ENCODE measurements around the gene FAM25A. TPM values are rescaled to one million over a fixed set of nuclear protein-coding genes. Genes with fewer than 3 reads are reported as not detected.
"Not testable (repeated sequence)": the region's sequence is repeated elsewhere in the genome, so short reads cannot be mapped to it uniquely, and the experiment has no call there.

The FAM25A gene
- total RNA-seq, 1 donor from 2014 or later: not detected

GRCh38 chr10:87030912-87031635 is 11.0 kb downstream of the FAM25A start:
- H3K4me1 ChIP-seq (ENCODE audit: control insufficient read depth in 3 of 3, insufficient read depth in 3 of 3, low read length in 3 of 3): no peaks in the 10 kb centered on the region
- no peak overlapping the region for H3K9ac ChIP-seq (ENCODE audit: low read depth in 1 of 3, low read length in 3 of 3)
- H3K27me3 ChIP-seq (ENCODE audit: control insufficient read depth in 3 of 3, insufficient read depth in 3 of 3, low read length in 3 of 3): no peaks in the 10 kb centered on the region
- H3K36me3 ChIP-seq (ENCODE audit: control insufficient read depth in 3 of 3, insufficient read depth in 3 of 3, low read length in 3 of 3): no peaks in the 10 kb centered on the region
- no peaks in the 10 kb centered on the region for H3K9me3 ChIP-seq (ENCODE audit: control insufficient read depth in 3 of 3, low read length in 3 of 3)
- H3K27ac ChIP-seq (ENCODE audit: low read depth, low read length): no peak overlapping the region
- no peak overlapping the region for H3K4me3 ChIP-seq (ENCODE audit: low read length in 3 of 3)

DNA sequence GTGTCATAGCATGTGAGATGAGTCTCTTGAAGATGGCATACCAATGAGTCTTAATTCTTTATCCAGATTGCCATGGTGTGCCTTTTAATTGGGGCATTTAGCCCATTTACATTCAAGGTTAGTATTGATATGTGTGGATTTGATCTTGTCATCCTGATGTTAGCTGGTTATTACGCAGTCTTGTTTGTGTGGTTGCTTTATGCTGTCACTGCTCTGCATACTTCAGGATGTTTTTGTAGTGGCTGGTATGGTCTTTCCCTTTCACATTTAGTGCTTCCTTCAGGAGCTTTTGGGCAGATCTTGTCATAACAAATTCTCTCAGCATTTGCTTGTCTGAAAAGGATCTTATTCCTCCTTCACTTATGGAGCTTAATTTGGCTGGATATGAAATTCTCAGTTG is 16.5 kb downstream of the FAM25A start:
- Histone ChIP-seq H3K27me3 (ENCODE audit: control insufficient read depth in 3 of 3, insufficient read depth in 3 of 3, low read length in 3 of 3) (no peaks in the 10 kb centered on the region), H3K27ac (ENCODE audit: low read depth, low read length) (no peak overlapping the region), H3K9me3 (ENCODE audit: control insufficient read depth in 3 of 3, low read length in 3 of 3) (no peaks in the 10 kb centered on the region), H3K36me3 (ENCODE audit: control insufficient read depth in 3 of 3, insufficient read depth in 3 of 3, low read length in 3 of 3) (no peaks in the 10 kb centered on the region), H3K4me1 (ENCODE audit: control insufficient read depth in 3 of 3, insufficient read depth in 3 of 3, low read length in 3 of 3) (no peaks in the 10 kb centered on the region), H3K9ac (ENCODE audit: low read depth in 1 of 3, low read length in 3 of 3) (no peak overlapping the region), H3K4me3 (ENCODE audit: low read length in 3 of 3) (no peak overlapping the region)

GRCh38 chr10:87038286-87038717 is 18.2 kb downstream of the FAM25A start:
- Histone ChIP-seq H3K27me3 (ENCODE audit: control insufficient read depth in 3 of 3, insufficient read depth in 3 of 3, low read length in 3 of 3) (no peaks in the 10 kb centered on the region), H3K9ac (ENCODE audit: low read depth in 1 of 3, low read length in 3 of 3) (no peak overlapping the region), H3K27ac (ENCODE audit: low read depth, low read length) (no peak overlapping the region), H3K4me1 (ENCODE audit: control insufficient read depth in 3 of 3, insufficient read depth in 3 of 3, low read length in 3 of 3) (no peaks in the 10 kb centered on the region), H3K9me3 (ENCODE audit: control insufficient read depth in 3 of 3, low read length in 3 of 3) (no peaks in the 10 kb centered on the region), H3K4me3 (ENCODE audit: low read length in 3 of 3) (no peak overlapping the region), H3K36me3 (ENCODE audit: control insufficient read depth in 3 of 3, insufficient read depth in 3 of 3, low read length in 3 of 3) (no peaks in the 10 kb centered on the region)

DNA sequence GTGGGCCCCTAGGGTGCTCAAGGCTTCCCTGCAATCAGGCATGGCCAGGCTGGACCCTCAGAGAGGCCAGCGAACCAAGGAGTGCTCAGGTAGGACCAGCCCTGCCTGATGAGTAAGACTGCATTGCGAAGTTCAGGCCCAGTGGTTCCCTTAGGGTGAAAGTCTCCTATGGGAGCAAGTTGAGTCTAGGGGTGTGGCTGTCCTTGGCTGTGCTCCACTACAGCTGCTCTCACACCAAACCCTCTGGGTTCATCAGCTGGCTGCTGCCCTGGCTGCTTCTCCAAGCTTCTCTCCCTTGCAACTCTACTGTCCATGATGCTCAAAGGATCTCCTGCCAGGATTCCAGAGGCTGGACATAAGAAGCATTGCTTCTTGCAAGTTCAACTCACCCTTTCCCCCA is 18.7 kb downstream of the FAM25A start:
- H3K4me3 ChIP-seq (ENCODE audit: low read length in 3 of 3): no peak overlapping the region
- H3K9me3 ChIP-seq (ENCODE audit: control insufficient read depth in 3 of 3, low read length in 3 of 3): no peaks in the 10 kb centered on the region
- H3K36me3 ChIP-seq (ENCODE audit: control insufficient read depth in 3 of 3, insufficient read depth in 3 of 3, low read length in 3 of 3): no peaks in the 10 kb centered on the region
- H3K9ac ChIP-seq (ENCODE audit: low read depth in 1 of 3, low read length in 3 of 3): no peak overlapping the region
- H3K27me3 ChIP-seq (ENCODE audit: control insufficient read depth in 3 of 3, insufficient read depth in 3 of 3, low read length in 3 of 3): no peaks in the 10 kb centered on the region
- H3K27ac ChIP-seq (ENCODE audit: low read depth, low read length): no peak overlapping the region
- no peaks in the 10 kb centered on the region for H3K4me1 ChIP-seq (ENCODE audit: control insufficient read depth in 3 of 3, insufficient read depth in 3 of 3, low read length in 3 of 3)

DNA sequence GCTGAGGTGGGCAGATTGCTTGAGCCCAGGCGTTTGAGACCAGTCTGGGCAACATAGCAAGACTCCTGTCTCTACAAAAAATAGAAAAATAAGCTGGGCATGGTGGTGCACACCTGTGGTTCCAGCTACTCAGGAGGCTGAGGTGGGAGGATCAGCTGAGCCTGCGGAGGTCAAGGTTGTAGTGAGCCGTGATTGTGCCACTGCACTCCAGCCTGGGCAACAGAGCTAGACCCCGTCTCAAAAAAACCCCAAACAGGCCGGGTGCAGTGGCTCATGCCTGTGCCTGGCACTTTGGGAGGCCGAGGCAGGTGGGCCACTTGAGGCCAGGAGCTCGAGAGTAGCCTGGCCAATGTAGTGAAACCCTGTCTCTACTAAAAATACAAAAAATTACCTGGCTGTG is 23.5 kb downstream of the FAM25A start:
- H3K36me3 ChIP-seq (ENCODE audit: control insufficient read depth in 3 of 3, insufficient read depth in 3 of 3, low read length in 3 of 3); H3K27me3 ChIP-seq (ENCODE audit: control insufficient read depth in 3 of 3, insufficient read depth in 3 of 3, low read length in 3 of 3); H3K9ac ChIP-seq (ENCODE audit: low read depth in 1 of 3, low read length in 3 of 3); H3K9me3 ChIP-seq (ENCODE audit: control insufficient read depth in 3 of 3, low read length in 3 of 3); H3K4me3 ChIP-seq (ENCODE audit: low read length in 3 of 3); H3K4me1 ChIP-seq (ENCODE audit: control insufficient read depth in 3 of 3, insufficient read depth in 3 of 3, low read length in 3 of 3); H3K27ac ChIP-seq (ENCODE audit: low read depth, low read length): not testable (repeated sequence)

- Histone ChIP-seq H3K36me3 (ENCODE audit: control insufficient read depth in 3 of 3, insufficient read depth in 3 of 3, low read length in 3 of 3) (peaks cover 5 to 14% (median 8%) of the 10 kb centered on the region in 3 donors), H3K9me3 (ENCODE audit: control insufficient read depth in 3 of 3, low read length in 3 of 3) (no peaks in the 10 kb centered on the region), H3K9ac (ENCODE audit: low read depth in 1 of 3, low read length in 3 of 3) (no peak overlapping the region), H3K27ac (ENCODE audit: low read depth, low read length) (no peak overlapping the region), H3K27me3 (ENCODE audit: control insufficient read depth in 3 of 3, insufficient read depth in 3 of 3, low read length in 3 of 3) (no peaks in the 10 kb centered on the region), H3K4me3 (ENCODE audit: low read length in 3 of 3) (no peak overlapping the region), H3K4me1 (ENCODE audit: control insufficient read depth in 3 of 3, insufficient read depth in 3 of 3, low read length in 3 of 3) (no peaks in the 10 kb centered on the region)
These were observed 25.4 kb downstream of the FAM25A start for GRCh38 chr10:87045434-87045938.

- Histone ChIP-seq H3K27ac (ENCODE audit: low read depth, low read length) (no peak overlapping the region), H3K9me3 (ENCODE audit: control insufficient read depth in 3 of 3, low read length in 3 of 3) (no peaks in the 10 kb centered on the region), H3K36me3 (ENCODE audit: control insufficient read depth in 3 of 3, insufficient read depth in 3 of 3, low read length in 3 of 3) (peaks cover 14 to 37% (median 37%) of the 10 kb centered on the region in 3 donors), H3K9ac (ENCODE audit: low read depth in 1 of 3, low read length in 3 of 3) (no peak overlapping the region), H3K27me3 (ENCODE audit: control insufficient read depth in 3 of 3, insufficient read depth in 3 of 3, low read length in 3 of 3) (no peaks in the 10 kb centered on the region), H3K4me1 (ENCODE audit: control insufficient read depth in 3 of 3, insufficient read depth in 3 of 3, low read length in 3 of 3) (peaks cover 0 to 7% (median 2%) of the 10 kb centered on the region in 3 donors), H3K4me3 (ENCODE audit: low read length in 3 of 3) (no peak overlapping the region)
These were observed 33.0 kb downstream of the FAM25A start for GRCh38 chr10:87053111-87053510.

- no peak overlapping the region for H3K9ac ChIP-seq (ENCODE audit: low read depth in 1 of 3, low read length in 3 of 3)
- H3K27me3 ChIP-seq (ENCODE audit: control insufficient read depth in 3 of 3, insufficient read depth in 3 of 3, low read length in 3 of 3): no peaks in the 10 kb centered on the region
- no peak overlapping the region for H3K4me3 ChIP-seq (ENCODE audit: low read length in 3 of 3)
- H3K4me1 ChIP-seq (ENCODE audit: control insufficient read depth in 3 of 3, insufficient read depth in 3 of 3, low read length in 3 of 3): peaks cover 0 to 7% (median 2%) of the 10 kb centered on the region in 3 donors
- H3K36me3 ChIP-seq (ENCODE audit: control insufficient read depth in 3 of 3, insufficient read depth in 3 of 3, low read length in 3 of 3): peaks cover 15 to 40% (median 38%) of the 10 kb centered on the region in 3 donors
- H3K9me3 ChIP-seq (ENCODE audit: control insufficient read depth in 3 of 3, low read length in 3 of 3): no peaks in the 10 kb centered on the region
- no peak overlapping the region for H3K27ac ChIP-seq (ENCODE audit: low read depth, low read length)
These were observed 33.6 kb downstream of the FAM25A start for GRCh38 chr10:87053577-87054181.

- Histone ChIP-seq H3K27me3 (ENCODE audit: control insufficient read depth in 3 of 3, insufficient read depth in 3 of 3, low read length in 3 of 3) (no peaks in the 10 kb centered on the region), H3K27ac (ENCODE audit: low read depth, low read length) (peak overlapping the region; percentile 29), H3K4me3 (ENCODE audit: low read length in 3 of 3) (no peak overlapping the region), H3K9ac (ENCODE audit: low read depth in 1 of 3, low read length in 3 of 3) (no peak overlapping the region), H3K9me3 (ENCODE audit: control insufficient read depth in 3 of 3, low read length in 3 of 3) (no peaks in the 10 kb centered on the region), H3K36me3 (ENCODE audit: control insufficient read depth in 3 of 3, insufficient read depth in 3 of 3, low read length in 3 of 3) (peaks cover 18 to 49% (median 38%) of the 10 kb centered on the region in 3 donors), H3K4me1 (ENCODE audit: control insufficient read depth in 3 of 3, insufficient read depth in 3 of 3, low read length in 3 of 3) (peaks cover 0 to 7% (median 2%) of the 10 kb centered on the region in 3 donors)
These were observed 34.5 kb downstream of the FAM25A start for GRCh38 chr10:87054373-87055295.
